ENCODE results near the gene CACNA2D3.

The CACNA2D3 gene

GRCh38 chr3:54810401-54810800 is 688.0 kb downstream of the CACNA2D3 start:
- DNase-seq (ENCODE audit: low spot score) = no peak

GRCh38 chr3:54814224-54814623 is 691.9 kb downstream of the CACNA2D3 start:
- DNase-seq (ENCODE audit: low spot score) = no peak

DNA sequence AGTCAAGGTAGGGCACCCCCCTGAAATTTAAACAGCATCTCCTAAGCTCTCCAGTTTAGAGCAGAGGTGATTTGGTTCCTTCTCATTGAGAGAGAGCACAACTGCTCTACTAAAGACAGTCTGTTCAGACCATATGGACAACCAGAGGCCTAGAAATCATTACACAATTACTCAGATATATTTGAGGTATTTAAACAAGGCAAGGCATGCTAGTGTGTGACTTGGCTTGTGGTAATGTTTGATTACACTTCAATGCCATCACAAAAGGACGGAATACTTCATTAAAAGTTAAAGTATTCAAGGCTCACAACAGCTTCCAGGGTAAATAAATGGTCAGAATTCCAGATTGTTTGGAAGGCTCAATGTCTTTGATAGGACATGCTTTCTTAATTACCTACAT is 695.3 kb downstream of the CACNA2D3 start:
- DNase-seq (ENCODE audit: low spot score) = no peak

- no peak for DNase-seq (ENCODE audit: low spot score)
These were observed 696.1 kb downstream of the CACNA2D3 start for GRCh38 chr3:54818486-54818885.

DNA sequence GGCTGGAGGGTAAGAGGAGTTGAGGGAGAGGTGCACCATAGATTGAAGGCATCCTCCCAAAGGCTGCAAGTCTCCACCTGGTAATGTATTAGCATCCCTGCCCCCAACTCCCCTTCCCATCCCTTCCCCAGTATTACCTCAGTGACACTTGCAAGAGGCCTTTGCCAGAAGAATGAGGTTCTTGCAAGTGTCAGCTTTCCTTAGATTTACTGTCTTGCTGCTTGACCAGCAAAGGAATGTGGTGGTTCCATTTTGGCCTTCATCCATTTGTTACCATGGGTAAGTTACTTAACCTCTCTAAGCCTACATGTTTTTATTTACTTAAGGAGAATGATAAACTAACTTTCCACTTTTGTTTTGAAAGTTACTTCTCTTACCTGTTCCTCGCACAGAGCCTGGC is 696.6 kb downstream of the CACNA2D3 start:
- no peak for DNase-seq (ENCODE audit: low spot score)

GRCh38 chr3:54819946-54820345 is 697.6 kb downstream of the CACNA2D3 start:
- no peak for DNase-seq (ENCODE audit: low spot score)

GRCh38 chr3:54822206-54822605 is 699.9 kb downstream of the CACNA2D3 start:
- DNase-seq (ENCODE audit: low spot score) = no peak

DNA sequence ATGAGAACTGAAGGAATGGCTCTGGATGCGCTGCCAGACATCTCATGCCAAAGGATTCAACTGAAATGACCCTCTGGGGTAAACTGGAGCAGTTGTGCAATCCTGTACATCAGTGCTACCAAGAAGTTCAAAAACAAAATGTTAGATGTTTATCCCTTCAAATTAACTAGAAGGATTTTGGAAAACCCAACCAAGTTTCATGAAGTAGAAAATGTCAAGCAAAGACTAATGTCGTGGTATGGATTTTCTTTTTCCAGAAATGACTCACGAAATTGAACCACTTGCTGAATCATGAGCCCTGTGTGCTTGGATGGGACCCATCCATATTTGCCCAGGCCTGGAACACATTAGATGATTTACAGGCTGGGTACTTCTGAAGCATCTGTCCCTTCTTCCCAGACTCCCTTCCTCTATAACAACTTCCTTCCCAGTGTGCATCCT is 703.9 kb downstream of the CACNA2D3 start:
- no peak for DNase-seq (ENCODE audit: low spot score)

DNA sequence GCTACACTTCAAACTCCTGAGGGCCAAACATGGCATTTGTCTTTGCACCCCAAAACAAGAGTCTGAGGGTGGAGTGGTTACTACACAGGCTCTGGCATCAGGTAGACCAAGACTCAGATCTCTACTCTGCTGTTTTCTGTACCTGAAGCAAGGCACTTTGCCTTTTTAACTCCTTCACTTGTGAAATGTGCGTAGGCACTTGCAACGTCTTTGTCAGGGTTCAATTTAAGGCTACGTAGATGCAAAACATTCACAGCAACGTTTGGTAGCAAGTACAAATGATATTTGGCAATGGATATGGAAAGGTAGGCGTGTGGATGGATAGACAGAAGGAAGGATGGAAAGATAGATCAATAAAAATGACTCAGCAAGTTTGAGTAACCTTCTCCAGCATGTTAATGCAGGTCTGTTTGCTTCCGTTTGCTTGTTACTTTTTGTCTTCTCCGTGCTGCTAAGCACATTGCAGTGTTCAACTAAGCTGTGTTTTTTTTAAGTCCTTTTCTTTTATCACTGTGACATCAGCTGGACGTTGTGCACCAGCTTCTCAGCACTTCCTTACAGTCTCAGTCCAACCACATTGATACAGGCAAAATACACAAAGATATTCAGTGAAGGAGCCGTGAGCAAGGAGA is 704.8 kb downstream of the CACNA2D3 start:
- no peak for DNase-seq (ENCODE audit: low spot score)

DNA sequence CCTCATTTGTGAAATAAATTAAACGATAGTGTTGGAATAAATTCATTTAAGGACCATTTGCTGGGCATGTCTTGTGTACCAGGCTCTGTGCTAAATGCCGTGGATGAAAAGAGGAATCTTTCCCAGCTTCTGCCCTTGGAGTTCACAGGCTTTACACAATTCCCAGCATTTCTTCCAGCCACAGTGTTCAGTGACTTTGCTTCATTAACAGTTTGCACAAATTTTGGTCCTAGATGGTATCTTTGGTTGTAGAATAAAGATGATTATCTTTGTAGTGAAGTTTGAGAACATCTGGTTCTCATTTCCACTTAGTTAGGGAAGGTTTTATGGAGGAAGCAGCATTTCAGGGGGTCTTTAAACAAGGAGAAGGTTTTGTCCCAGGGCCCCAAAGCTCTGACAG is 705.4 kb downstream of the CACNA2D3 start:
- no peak for DNase-seq (ENCODE audit: low spot score)

DNA sequence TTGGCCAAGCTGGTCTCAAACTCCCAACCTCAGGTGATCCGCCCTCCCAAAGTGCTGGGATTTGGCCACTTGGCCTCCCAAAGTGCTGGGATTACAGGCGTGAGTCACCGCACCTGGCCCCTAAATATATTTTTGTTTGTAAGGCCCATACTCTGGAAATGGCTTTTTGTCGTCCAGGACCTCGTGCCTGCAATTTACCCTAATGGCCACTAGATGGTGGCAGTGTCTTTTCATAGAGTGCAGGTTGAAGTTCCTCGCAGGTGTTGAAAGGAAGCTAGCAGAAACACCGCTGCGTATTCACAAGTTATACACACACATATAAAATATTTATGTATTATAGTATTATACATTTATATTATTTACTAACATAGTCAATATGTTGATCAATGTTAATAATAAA is 708.3 kb downstream of the CACNA2D3 start:
- peak; percentile 24 for DNase-seq (ENCODE audit: low spot score)

- DNase-seq (ENCODE audit: low spot score) = no peak
These were observed 708.8 kb downstream of the CACNA2D3 start for GRCh38 chr3:54831112-54831511.

GRCh38 chr3:54832876-54833275 is 710.5 kb downstream of the CACNA2D3 start:
- DNase-seq (ENCODE audit: low spot score) = no peak

GRCh38 chr3:54835701-54836100 is 713.3 kb downstream of the CACNA2D3 start:
- no peak for DNase-seq (ENCODE audit: low spot score)

DNA sequence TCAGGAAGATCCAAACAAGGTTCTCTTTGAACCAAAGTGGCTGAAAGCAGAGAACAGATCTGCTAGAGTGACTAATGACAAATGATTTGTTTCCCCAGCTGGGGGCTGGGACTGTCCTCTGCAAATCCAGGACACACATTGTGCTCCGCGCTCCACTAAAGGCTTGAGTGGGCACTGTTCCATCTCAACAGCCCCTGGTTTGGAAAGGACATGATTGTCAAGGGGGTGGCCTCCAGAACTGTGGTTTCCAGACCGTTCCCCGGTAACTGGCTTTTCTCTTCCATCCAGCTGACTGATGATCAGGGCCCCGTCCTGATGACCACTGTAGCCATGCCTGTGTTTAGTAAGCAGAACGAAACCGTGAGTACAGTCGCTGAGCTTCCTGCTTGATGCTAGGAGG is 714.5 kb downstream of the CACNA2D3 start:
- no peak for DNase-seq (ENCODE audit: low spot score)

GRCh38 chr3:54837964-54838363 is 715.6 kb downstream of the CACNA2D3 start:
- no peak for DNase-seq (ENCODE audit: low spot score)

DNA sequence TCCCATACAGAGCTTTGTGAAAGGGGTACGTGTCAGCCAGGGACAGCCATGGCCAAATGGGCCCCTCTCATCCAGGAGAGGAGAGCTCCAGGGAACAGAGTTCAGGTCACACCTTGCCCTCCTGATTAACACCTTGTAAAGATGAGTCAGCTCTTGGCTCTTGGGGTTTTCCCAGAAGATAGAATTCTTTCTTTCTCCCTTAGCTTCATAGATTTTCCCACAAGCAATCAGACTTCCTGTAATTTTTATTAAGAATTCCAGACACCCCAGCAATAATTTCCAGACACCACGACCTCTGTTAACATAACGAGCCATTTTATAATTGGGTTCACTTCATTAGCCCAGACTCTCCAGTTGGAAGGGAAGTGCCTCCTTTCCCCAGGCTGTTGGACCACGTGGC is 719.1 kb downstream of the CACNA2D3 start:
- no peak for DNase-seq (ENCODE audit: low spot score)

- no peak for DNase-seq (ENCODE audit: low spot score)
These were observed 721.0 kb downstream of the CACNA2D3 start for GRCh38 chr3:54843352-54843751.

- no peak for DNase-seq (ENCODE audit: low spot score)
These were observed 721.9 kb downstream of the CACNA2D3 start for GRCh38 chr3:54844211-54844610.

DNA sequence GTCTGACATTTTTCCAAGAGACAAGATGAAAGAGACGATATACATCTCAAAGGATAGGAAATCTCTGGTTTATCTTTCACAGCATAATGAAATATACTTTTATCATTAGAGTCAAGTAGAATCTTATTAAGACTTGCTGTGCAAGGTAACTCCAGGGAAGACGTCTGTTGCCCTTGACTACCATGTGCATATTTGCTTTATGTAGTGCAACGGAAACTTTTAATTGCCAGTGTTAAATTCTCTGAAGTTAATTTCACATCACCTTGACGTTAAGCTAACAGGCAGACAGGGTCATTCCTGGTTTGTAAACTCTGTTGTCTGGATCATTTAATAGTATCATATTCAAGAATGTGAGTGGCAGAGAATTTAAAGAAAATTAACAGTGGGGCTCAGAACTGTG is 722.7 kb downstream of the CACNA2D3 start:
- no peak for DNase-seq (ENCODE audit: low spot score)

GRCh38 chr3:54845551-54845950 is 723.2 kb downstream of the CACNA2D3 start:
- DNase-seq (ENCODE audit: low spot score) = no peak

- no peak for DNase-seq (ENCODE audit: low spot score)
These were observed 723.8 kb downstream of the CACNA2D3 start for GRCh38 chr3:54846119-54846518.

DNA sequence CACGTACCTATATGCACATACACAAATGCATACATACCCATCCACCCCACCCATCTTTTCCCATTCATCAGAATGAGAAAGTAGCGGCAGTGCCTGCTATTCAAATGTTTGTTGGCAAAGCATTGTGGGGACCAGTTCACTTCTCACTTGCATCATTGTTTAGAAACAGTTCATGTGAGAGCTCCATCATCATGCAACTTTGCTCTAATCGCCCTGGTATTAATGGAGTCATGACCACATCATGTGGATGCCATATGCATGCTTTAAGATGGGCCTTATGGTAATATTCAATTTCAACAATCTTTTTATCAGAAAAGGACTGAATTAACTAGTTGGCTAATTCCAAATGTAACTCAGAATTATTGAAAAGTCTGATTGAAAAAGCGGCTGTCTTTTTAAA is 725.0 kb downstream of the CACNA2D3 start:
- no peak for DNase-seq (ENCODE audit: low spot score)

- DNase-seq (ENCODE audit: low spot score) = no peak
These were observed 727.0 kb downstream of the CACNA2D3 start for GRCh38 chr3:54849360-54849759.
